ENCODE measurements around the gene CGB2.
"Not testable (repeated sequence)": the region's sequence is repeated elsewhere in the genome, so short reads cannot be mapped to it uniquely, and the experiment has no call there.

The CGB2 gene

GRCh38 chr19:49031642-49032301 is at the start of gene CGB2:
Gene CGB2, plus strand, starts transcription at chr19:49031890. Its CDS starts 206 bp downstream, at chr19:49032096.
- DNase-seq = not testable (repeated sequence)

GRCh38 chr19:48982280-48982679 is 49.4 kb upstream of the CGB2 start:
- no peak for DNase-seq

- no peak for DNase-seq
These were observed 46.0 kb upstream of the CGB2 start for GRCh38 chr19:48985711-48986110.

GRCh38 chr19:48986211-48986610 is 45.5 kb upstream of the CGB2 start:
- no peak for DNase-seq

- no peak for DNase-seq
These were observed 44.4 kb upstream of the CGB2 start for GRCh38 chr19:48987323-48987722.

GRCh38 chr19:48988286-48988685 is 43.4 kb upstream of the CGB2 start:
- DNase-seq = no peak

- no peak for DNase-seq
These were observed 42.8 kb upstream of the CGB2 start for GRCh38 chr19:48988860-48989259.

- DNase-seq = no peak
These were observed 41.9 kb upstream of the CGB2 start for GRCh38 chr19:48989701-48990291.

- DNase-seq = no peak
These were observed 41.3 kb upstream of the CGB2 start for GRCh38 chr19:48990400-48990799.

GRCh38 chr19:48991011-48991609 is 40.6 kb upstream of the CGB2 start:
- DNase-seq = no peak

GRCh38 chr19:48991873-48992580 is 39.7 kb upstream of the CGB2 start:
- DNase-seq = no peak

GRCh38 chr19:48992581-48993174 is 39.0 kb upstream of the CGB2 start:
- peak; percentile 80 for DNase-seq

- DNase-seq = peak; percentile 98
These were observed 38.3 kb upstream of the CGB2 start, which contains the start of the genes GYS1 and RUVBL2 for GRCh38 chr19:48993175-48994034. Gene GYS1, minus strand, starts transcription at chr19:48993309. Its CDS starts 197 bp downstream, at chr19:48993112. Gene RUVBL2, plus strand, starts transcription at chr19:48993887. Its CDS starts 25 bp downstream, at chr19:48993912.

GRCh38 chr19:48994035-48994386 is 37.7 kb upstream of the CGB2 start:
- no peak for DNase-seq

GRCh38 chr19:48997972-48998371 is 33.7 kb upstream of the CGB2 start:
- no peak for DNase-seq

GRCh38 chr19:48999481-49000325 is 32.0 kb upstream of the CGB2 start:
- no peak for DNase-seq

GRCh38 chr19:49004133-49004532 is 27.6 kb upstream of the CGB2 start:
- DNase-seq = no peak

- DNase-seq = no peak
These were observed 26.6 kb upstream of the CGB2 start for GRCh38 chr19:49004964-49005614.

- DNase-seq = no peak
These were observed 24.8 kb upstream of the CGB2 start for GRCh38 chr19:49006905-49007304.

GRCh38 chr19:49009828-49010227 is 21.9 kb upstream of the CGB2 start:
- DNase-seq = no peak

- no peak for DNase-seq
These were observed 21.2 kb upstream of the CGB2 start for GRCh38 chr19:49010453-49010852.

Data from DMS79 (cell line).